GM21825 (cell line): ENCODE data around the gene IRX6.

Source experiments
- ATAC-seq: cut with Tn5 transposase; IDR thresholded peaks from one replicate; pipeline ENCODE4 v1.9.1; 2021; ENCODE audit warnings: mild to moderate bottlenecking, moderate library complexity; ENCODE audit not compliant: unreplicated experiment

IRX6 gene

GRCh38 chr16:55364811-55365210 is 40.8 kb downstream of the IRX6 start:
- ATAC-seq, result no peak

- ATAC-seq, result no peak
These were observed 43.4 kb downstream of the IRX6 start for GRCh38 chr16:55367301-55367811.

DNA sequence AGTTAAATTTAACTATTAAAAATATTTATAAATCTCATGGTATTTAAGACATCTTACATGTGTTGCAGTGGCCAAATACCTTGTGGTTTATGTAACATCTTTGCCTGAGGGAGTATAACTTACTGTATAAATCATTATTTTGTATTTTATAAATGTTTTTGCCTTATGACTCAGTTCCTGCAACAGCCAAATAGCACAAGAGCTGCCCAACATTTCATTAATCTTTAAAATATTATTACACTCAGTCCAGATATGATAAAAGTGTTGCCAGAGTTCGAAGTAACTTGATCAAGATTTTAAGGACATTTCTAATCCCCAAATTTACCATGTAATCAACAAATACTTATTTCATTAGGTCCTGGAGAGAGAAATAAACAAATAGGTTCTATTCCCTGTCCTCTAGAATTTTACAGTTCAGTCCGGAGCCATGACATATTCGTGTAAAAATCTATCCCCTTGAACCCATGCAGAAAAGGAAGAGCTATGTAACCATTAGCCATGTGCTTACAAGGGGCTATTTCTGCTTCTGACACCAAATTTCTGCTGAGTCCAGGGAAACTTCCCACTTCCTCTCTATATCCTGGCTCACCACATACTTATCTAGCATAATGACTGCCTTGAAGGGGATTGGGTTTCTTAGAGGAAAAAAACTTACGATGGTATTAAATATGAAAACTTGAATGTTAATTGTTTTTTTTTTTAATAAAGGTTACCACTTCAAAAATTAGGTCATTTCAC is 44.0 kb downstream of the IRX6 start:
- ATAC-seq, result no peak

DNA sequence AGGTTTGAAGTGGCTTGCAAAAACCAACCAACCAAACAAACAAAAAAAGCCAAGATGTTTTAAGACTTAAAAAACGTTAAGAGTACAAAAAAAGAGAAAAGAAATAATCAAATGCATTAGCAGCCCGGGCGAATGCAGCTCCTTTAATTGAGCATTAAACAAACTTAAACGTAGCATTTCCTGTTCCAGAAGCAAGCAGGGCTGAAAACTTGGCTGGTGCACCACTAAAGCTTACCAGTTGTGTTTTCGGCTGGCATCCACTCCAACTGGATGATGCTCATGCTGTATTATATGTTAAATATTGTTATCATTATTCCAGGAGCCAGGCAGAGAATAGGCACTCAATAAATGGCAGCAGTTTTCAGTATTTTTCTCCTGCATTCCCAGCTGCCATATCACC is 45.1 kb downstream of the IRX6 start:
- ATAC-seq, result no peak

DNA sequence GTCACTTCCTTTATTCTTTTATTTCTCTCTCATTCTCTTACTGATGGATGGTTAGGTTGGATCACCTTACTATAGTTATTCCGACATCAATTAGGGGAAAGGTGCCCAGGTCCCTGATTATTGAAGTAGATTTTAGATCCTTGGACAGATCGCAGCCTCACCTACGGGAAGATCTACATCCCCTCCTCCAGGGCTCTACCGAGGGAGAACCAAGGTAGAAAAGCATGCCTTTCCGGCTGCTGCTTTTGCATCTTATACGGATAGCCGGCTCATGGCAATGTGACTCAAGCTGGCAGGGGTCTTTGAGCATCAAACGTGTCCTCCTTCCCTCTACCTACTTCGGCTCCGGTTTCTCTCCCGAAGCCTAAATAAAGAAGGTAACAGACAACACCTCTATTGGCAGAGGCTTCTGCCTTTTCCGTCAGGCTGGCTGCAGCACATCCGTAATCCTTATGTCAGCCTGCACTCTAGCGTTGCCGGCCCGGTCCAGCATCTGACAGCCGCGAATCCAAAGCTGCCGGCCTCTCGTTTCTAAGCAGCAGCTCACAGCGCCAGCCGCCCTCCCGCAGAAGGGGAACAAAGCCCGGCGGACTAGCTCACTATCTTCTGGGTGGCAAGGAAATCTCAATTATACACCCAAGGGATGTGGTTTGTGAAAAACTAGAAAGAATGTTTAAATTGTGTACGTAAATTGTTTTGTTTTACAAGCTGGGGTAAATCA is 46.9 kb downstream of the IRX6 start:
- no peak for ATAC-seq

- ATAC-seq, result no peak
These were observed 48.9 kb downstream of the IRX6 start for GRCh38 chr16:55372792-55373488.

- no peak for ATAC-seq
These were observed 49.5 kb downstream of the IRX6 start for GRCh38 chr16:55373489-55373832.

- ATAC-seq, result no peak
These were observed 52.0 kb downstream of the IRX6 start for GRCh38 chr16:55376045-55376444.

DNA sequence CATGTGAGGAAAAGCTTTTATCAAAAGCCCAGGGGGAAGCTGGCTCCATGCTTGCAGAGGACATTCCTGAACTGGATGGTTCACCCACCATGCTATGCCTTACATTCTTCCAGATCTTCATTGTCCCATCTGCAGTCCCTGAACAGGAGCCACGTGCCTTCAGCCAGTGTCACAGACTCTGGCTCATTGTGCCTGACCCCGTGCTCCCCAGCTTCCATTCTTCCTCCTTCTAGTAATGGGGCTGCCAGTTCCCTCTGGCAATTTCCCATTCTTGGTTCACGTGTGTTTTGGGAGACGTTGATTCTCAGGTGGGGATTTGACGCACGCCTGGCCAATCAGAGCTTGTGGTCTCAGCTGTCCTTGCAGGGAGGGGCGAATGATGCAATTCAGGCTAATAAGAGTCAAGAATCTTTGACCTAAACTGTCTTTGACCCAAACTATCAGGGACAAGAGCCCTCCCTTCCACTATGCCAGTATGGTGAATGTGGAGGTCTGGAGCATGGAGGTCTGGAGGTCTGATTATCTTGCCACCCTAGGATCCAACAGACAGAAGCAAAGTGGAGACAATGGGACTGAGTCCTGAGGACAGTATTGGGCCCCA is 52.7 kb downstream of the IRX6 start:
- no peak for ATAC-seq

DNA sequence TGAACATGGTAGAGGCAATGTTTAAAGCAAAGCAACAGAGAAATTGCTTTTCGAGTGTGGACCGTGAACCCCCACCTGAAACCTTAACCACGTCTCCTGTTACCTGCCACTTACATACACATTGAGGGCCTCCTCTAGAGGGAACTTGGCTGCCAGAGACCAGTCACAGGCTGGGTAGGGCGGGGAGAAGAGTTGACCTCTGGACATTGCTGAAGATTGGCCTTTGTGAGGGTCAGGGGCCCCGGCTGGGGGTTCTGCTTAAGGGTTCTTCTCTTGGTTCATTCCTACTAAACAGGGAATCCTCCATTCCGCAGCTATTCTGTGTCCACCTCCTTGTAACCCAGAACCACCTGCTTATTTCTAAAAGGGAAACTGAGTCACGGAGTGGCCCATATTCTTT is 53.8 kb downstream of the IRX6 start:
- no peak for ATAC-seq

GRCh38 chr16:55378616-55379015 is 54.6 kb downstream of the IRX6 start:
- ATAC-seq, result no peak

- ATAC-seq, result no peak
These were observed 55.4 kb downstream of the IRX6 start for GRCh38 chr16:55379371-55379770.

DNA sequence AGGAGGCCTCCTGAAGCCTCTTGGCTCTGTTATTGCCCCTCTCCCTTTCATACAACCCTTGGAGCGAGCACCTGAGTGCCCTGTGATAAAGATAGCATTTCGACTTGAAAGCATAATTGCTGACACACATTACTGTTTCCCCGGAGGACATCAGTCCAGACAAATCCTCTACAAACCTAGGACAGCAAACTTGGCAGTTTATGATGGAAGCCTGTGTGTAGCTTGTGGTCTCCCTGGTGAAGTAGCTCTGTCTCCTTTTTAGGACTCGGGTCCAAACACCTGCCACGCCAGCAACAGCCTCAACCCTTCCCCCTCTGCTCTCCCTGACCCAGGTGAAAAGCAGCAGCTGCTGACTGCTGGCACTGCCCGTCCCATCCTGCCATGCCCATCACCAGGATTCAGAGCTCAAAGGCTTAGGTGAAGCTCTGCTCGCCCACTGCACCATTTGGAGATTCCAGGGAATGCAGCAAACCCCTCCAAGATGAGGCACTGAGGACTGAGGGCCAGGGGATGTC is 55.9 kb downstream of the IRX6 start:
- ATAC-seq, result no peak
